ENCODE data around the gene ITGB1BP1. TPM values are rescaled to one million over a fixed set of nuclear protein-coding genes. Genes with fewer than 3 reads are reported as not detected.

The ITGB1BP1 gene
- total RNA-seq, 1 donor from 2014 or later: 17.3 TPM

DNA sequence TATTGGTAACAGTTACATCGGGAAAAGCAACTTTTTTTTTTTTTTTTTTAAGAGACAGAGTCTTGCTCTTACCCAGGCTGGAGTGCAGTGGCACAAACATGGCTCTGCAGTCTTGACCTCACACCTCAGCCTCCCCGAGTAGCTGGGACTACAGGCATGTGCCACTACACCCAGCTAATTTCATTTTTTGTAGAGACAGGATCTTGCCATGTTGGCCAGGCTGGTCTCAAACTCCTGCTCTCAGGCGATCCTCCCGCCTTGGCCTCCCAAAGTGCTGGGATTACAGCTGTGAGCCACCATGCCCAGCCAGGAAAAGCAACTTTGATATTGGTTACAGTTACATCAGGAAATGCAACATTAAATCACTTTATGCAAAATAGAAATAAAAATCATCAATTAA is 4.6 kb downstream of the ITGB1BP1 start:
- Mint-ChIP-seq H3K9me3 (no peaks in the 10 kb centered on the region), H3K27me3 (ENCODE audit: insufficient read depth, low read depth) (peaks cover 4% of the 10 kb centered on the region), H3K27ac (no peak overlapping the region), H3K4me1 (peaks cover 14% of the 10 kb centered on the region), H3K4me3 (no peak overlapping the region), H3K36me3 (peaks cover 4% of the 10 kb centered on the region)
- Histone ChIP-seq H3K4me3 (no peak overlapping the region), H3K36me3 (no peaks in the 10 kb centered on the region), H3K4me2 (no peak overlapping the region), H3K9me3 (ENCODE audit: low read depth) (no peaks in the 10 kb centered on the region), H2AFZ (replicated peaks) (no peak overlapping the region), H3K79me2 (ENCODE audit: low read depth) (peaks cover 12% of the 10 kb centered on the region), H3K27ac (no peak overlapping the region), H3F3A (ENCODE audit: low read depth) (peaks cover 3% of the 10 kb centered on the region), H4K20me1 (ENCODE audit: low read depth) (peaks cover 4% of the 10 kb centered on the region), H3K27me3 (no peaks in the 10 kb centered on the region), H3K9ac (no peak overlapping the region), H3K4me1 (peaks cover 4% of the 10 kb centered on the region)
- no peak for DNase-seq (ENCODE audit: low spot score)
- TF ChIP-seq EZH2phosphoT487 (IDR thresholded peaks at IDR 0.05) (no peak), EZH2 (IDR thresholded peaks at IDR 0.05) (no peak)
- TF ChIP-seq, protein P1, sequence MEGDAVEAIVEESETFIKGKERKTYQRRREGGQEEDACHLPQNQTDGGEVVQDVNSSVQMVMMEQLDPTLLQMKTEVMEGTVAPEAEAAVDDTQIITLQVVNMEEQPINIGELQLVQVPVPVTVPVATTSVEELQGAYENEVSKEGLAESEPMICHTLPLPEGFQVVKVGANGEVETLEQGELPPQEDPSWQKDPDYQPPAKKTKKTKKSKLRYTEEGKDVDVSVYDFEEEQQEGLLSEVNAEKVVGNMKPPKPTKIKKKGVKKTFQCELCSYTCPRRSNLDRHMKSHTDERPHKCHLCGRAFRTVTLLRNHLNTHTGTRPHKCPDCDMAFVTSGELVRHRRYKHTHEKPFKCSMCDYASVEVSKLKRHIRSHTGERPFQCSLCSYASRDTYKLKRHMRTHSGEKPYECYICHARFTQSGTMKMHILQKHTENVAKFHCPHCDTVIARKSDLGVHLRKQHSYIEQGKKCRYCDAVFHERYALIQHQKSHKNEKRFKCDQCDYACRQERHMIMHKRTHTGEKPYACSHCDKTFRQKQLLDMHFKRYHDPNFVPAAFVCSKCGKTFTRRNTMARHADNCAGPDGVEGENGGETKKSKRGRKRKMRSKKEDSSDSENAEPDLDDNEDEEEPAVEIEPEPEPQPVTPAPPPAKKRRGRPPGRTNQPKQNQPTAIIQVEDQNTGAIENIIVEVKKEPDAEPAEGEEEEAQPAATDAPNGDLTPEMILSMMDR (IDR thresholded peaks at IDR 0.05): no peak

DNA sequence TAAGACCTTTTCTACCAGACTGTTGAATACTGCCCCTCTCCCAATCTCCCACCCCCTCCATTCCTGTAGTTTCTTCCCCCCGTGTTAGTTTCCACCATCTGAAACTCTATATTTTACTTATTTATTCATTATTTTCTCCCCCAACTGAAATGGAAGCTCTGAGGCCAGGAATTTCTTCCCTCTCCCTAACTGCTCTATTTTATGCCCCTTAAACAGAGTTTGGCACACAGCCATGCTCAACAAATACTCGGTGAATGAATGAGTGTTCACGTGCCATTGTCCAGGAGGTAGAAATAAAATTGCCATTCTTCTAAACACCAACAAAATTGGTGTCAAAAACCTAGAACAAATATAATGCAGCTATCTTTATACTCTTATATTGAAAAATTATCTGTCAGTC is 5.6 kb downstream of the ITGB1BP1 start:
- Histone ChIP-seq H3K4me2 (no peak overlapping the region), H3K4me3 (no peak overlapping the region), H3F3A (ENCODE audit: low read depth) (no peaks in the 10 kb centered on the region), H3K36me3 (no peaks in the 10 kb centered on the region), H3K27me3 (no peaks in the 10 kb centered on the region), H3K79me2 (ENCODE audit: low read depth) (peaks cover 10% of the 10 kb centered on the region), H2AFZ (replicated peaks) (no peak overlapping the region), H4K20me1 (ENCODE audit: low read depth) (peaks cover 4% of the 10 kb centered on the region), H3K9ac (no peak overlapping the region), H3K9me3 (ENCODE audit: low read depth) (no peaks in the 10 kb centered on the region), H3K27ac (no peak overlapping the region), H3K4me1 (peaks cover 4% of the 10 kb centered on the region)
- peaks cover 5% of the 10 kb centered on the region for H3K36me3 Mint-ChIP-seq
- H3K4me3 Mint-ChIP-seq: no peak overlapping the region
- TF ChIP-seq EZH2phosphoT487 (IDR thresholded peaks at IDR 0.05): no peak
- TF ChIP-seq, protein P1 (IDR thresholded peaks at IDR 0.05): no peak
- H3K4me1 Mint-ChIP-seq: peaks cover 14% of the 10 kb centered on the region
- DNase-seq (ENCODE audit: low spot score): no peak
- H3K9me3 Mint-ChIP-seq: no peaks in the 10 kb centered on the region
- peaks cover 2% of the 10 kb centered on the region for H3K27me3 Mint-ChIP-seq (ENCODE audit: insufficient read depth, low read depth)
- no peak overlapping the region for H3K27ac Mint-ChIP-seq

DNA sequence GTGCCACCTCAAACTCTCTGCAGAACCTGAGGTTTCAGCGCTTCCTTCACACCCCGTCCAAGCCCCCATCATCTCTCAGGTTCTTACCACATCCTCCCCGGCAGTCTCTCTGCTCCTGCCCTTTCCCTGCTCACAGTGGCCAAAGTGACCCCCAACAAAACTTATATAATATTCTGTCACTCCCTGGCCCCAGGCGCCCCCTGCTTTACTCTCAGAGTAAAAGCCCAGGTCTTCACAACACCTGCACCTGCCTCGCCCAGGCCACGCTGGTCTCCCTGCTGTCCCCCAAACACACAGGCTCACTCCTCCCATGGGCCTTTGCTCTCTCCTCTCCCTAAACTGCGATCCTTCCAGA is 6.4 kb downstream of the ITGB1BP1 start:
- Histone ChIP-seq H3K9me3 (ENCODE audit: low read depth) (no peaks in the 10 kb centered on the region), H2AFZ (replicated peaks) (no peak overlapping the region), H3F3A (ENCODE audit: low read depth) (no peaks in the 10 kb centered on the region), H3K27ac (no peak overlapping the region), H3K4me1 (no peaks in the 10 kb centered on the region), H3K4me3 (no peak overlapping the region), H3K79me2 (ENCODE audit: low read depth) (peaks cover 6% of the 10 kb centered on the region), H3K4me2 (no peak overlapping the region), H4K20me1 (ENCODE audit: low read depth) (peaks cover 4% of the 10 kb centered on the region), H3K36me3 (no peaks in the 10 kb centered on the region), H3K9ac (no peak overlapping the region), H3K27me3 (no peaks in the 10 kb centered on the region)
- Mint-ChIP-seq H3K4me1 (peaks cover 8% of the 10 kb centered on the region), H3K27me3 (ENCODE audit: insufficient read depth, low read depth) (no peaks in the 10 kb centered on the region), H3K9me3 (no peaks in the 10 kb centered on the region), H3K4me3 (no peak overlapping the region), H3K27ac (no peak overlapping the region), H3K36me3 (peaks cover 6% of the 10 kb centered on the region)
- no peak for TF ChIP-seq EZH2phosphoT487 (IDR thresholded peaks at IDR 0.05)
- TF ChIP-seq, protein P1 (IDR thresholded peaks at IDR 0.05): no peak
- no peak for TF ChIP-seq EZH2 (IDR thresholded peaks at IDR 0.05)
- DNase-seq (ENCODE audit: low spot score): no peak

All from neural progenitor cell (in vitro differentiated cells).